Psoas muscle (tissue), 8 donors: ENCODE measurements around the gene NOS1. TPM values are rescaled to one million over a fixed set of nuclear protein-coding genes. Genes with fewer than 3 reads are reported as not detected.
"Not testable (repeated sequence)": the region's sequence is repeated elsewhere in the genome, so short reads cannot be mapped to it uniquely, and the experiment has no call there.

Experiments used
- ATAC-seq, 4 donors: fragments of 200-7000 bp; cut with Tn5 transposase; one replicate each; pipeline ENCODE4 v1.9.1; 2020; ENCODE audit warnings: moderate library complexity in 3 of 4, mild to moderate bottlenecking in 2 of 4
- DNase-seq, 2 donors: peaks; one replicate each; pipeline ENCODE4 v3.0.0-alpha.2; 2020
- H3K27ac ChIP-seq: fragments of 200-600 bp; one replicate; pipeline ENCODE4 v1.8.0; 2022
- H3K27me3 ChIP-seq, 3 donors: fragments of 200-600 bp in 1 of 3; one replicate each; pipeline versions ENCODE4 v1.6.1 to v1.8.0; 2013 to 2022; ENCODE audit warnings: low read length in 2 of 3, mild to moderate bottlenecking in 2 of 3, moderate library complexity in 1 of 3; ENCODE audit not compliant: insufficient read depth in 3 of 3
- H3K36me3 ChIP-seq, 2 donors: fragments of 200-600 bp in 1 of 2; one replicate each; pipeline versions ENCODE4 v1.6.1 to v1.8.0; 2013 to 2022; ENCODE audit warnings: low read depth in 1 of 2, mild to moderate bottlenecking in 1 of 2, moderate library complexity in 1 of 2; ENCODE audit not compliant: insufficient read depth in 1 of 2
- H3K4me1 ChIP-seq: fragments of 200-600 bp; one replicate; pipeline ENCODE4 v1.8.0; 2022
- H3K4me3 ChIP-seq: fragments of 200-600 bp; one replicate; pipeline ENCODE4 v1.8.0; 2022; ENCODE audit warnings: mild to moderate bottlenecking
- H3K9me3 ChIP-seq: fragments of 200-600 bp; one replicate; pipeline ENCODE4 v1.8.0; 2022
- CTCF ChIP-seq: fragments of 200-600 bp; IDR thresholded peaks from one replicate; pipeline ENCODE4 v1.8.0; 2022; ENCODE audit warnings: antibody characterized with exemption
- WGBS, 3 donors: extraction: QIAGEN DNeasy Blood & Tissue Kit; methylation state at CpG; one replicate each; pipeline versions ENCODE4 v1.1.6 to v1.1.7; 2013; 5-methylcytosine and 5-hydroxymethylcytosine counted together
- intact Hi-C, 2 donors: fragments of 100-400 bp; cut with DNase I; formaldehyde crosslinking; loops; one replicate each; pipeline versions ENCODE4 v1.11.0 to v1.14.2; 2022
- polyA plus RNA-seq, 3 donors: library from polyadenylated mRNA; stranded (reverse); fragments of 200-250 nt; gene quantifications; one replicate each; pipeline ENCODE4 v1.2.3, GENCODE V29; 2013
- total RNA-seq, 4 donors: library from RNA; stranded (reverse); fragmentation: NEBNext Ultra II Directional in 2 of 4; extraction: Animal tissue kit (Norgen Biotek cat#: 25700) in 2 of 4; gene quantifications; one replicate each; pipeline versions ENCODE4 v1.2.1 to v1.2.4, GENCODE V29; 2021 to 2023
- donor health status: healthy with polysubstance abuse.
- donor health status: DM: no; HTN: no; CAD: no; lungs with moderate emphysema.
- donor health status: Bipolar disorder and iron deficiency.
- donor health status: healthy.
- donor health status: DM: yes; HTN: yes; CAD: no.
- donor health status: DM: no; HTN: no; CAD: no.
- donor health status: DM: no; HTN: no; CAD: no.
- donor health status: DM: yes; HTN: yes; CAD: no.

Gene NOS1
- total and polyA plus RNA-seq, 7 donors, result 2.7 to 62.2 (median 12.1) TPM

- intact Hi-C loops, result no loop called here
- ATAC-seq (no peak), DNase-seq (peak in 1 of 2 donors; percentile 15)
- Histone ChIP-seq H3K27ac (no peak overlapping the region), H3K4me1 (peaks cover 7% of the 10 kb centered on the region), H3K9me3 (no peaks in the 10 kb centered on the region), H3K27me3 (no peaks in the 10 kb centered on the region), H3K36me3 (no peaks in the 10 kb centered on the region), H3K4me3 (no peak overlapping the region)
- 74 to 77% (median 76%) methylated on average over 13 of the region's 13 CpGs for WGBS, 3 donors
- TF ChIP-seq CTCF, result no peak
Measured at GRCh38 chr12:117208811-117209455, 152.5 kb downstream of the NOS1 start.

GRCh38 chr12:117208206-117208605 is 153.2 kb downstream of the NOS1 start:
- DNase-seq (peak in 1 of 2 donors; percentile 12), ATAC-seq (no peak)
- Histone ChIP-seq H3K9me3 (no peaks in the 10 kb centered on the region), H3K36me3 (no peaks in the 10 kb centered on the region), H3K4me3 (no peak overlapping the region), H3K27ac (no peak overlapping the region), H3K4me1 (peaks cover 5% of the 10 kb centered on the region), H3K27me3 (no peaks in the 10 kb centered on the region)
- no peak for TF ChIP-seq CTCF
- intact Hi-C loops, result no loop called here
- WGBS, 3 donors, result 75 to 80% (median 79%) methylated on average over 16 of the region's 16 CpGs

- DNase-seq (no peak), ATAC-seq (no peak)
- WGBS, 3 donors, result 56 to 72% (median 65%) methylated on average over 2 of the region's 2 CpGs
- Histone ChIP-seq H3K36me3 (no peaks in the 10 kb centered on the region), H3K4me3 (no peak overlapping the region), H3K27ac (no peak overlapping the region), H3K4me1 (no peaks in the 10 kb centered on the region), H3K9me3 (no peaks in the 10 kb centered on the region), H3K27me3 (no peaks in the 10 kb centered on the region)
- intact Hi-C loops, result no loop called here
- no peak for TF ChIP-seq CTCF
Measured at GRCh38 chr12:117207675-117208074, 153.8 kb downstream of the NOS1 start.

- Histone ChIP-seq H3K27ac (no peak overlapping the region), H3K9me3 (no peaks in the 10 kb centered on the region), H3K36me3 (no peaks in the 10 kb centered on the region), H3K4me3 (no peak overlapping the region), H3K4me1 (no peaks in the 10 kb centered on the region), H3K27me3 (no peaks in the 10 kb centered on the region)
- ATAC-seq (no peak), DNase-seq (no peak)
- 20 to 28% (median 25%) methylated on average over 9 of the region's 9 CpGs for WGBS, 3 donors
- intact Hi-C loops, result no loop called here
- no peak for TF ChIP-seq CTCF
Measured at GRCh38 chr12:117202556-117202955, 158.9 kb downstream of the NOS1 start.

GRCh38 chr12:117202033-117202432 is 159.4 kb downstream of the NOS1 start:
- intact Hi-C loops, result no loop called here
- Histone ChIP-seq H3K4me1 (no peaks in the 10 kb centered on the region), H3K27ac (no peak overlapping the region), H3K27me3 (no peaks in the 10 kb centered on the region), H3K9me3 (no peaks in the 10 kb centered on the region), H3K4me3 (no peak overlapping the region), H3K36me3 (no peaks in the 10 kb centered on the region)
- no peak for TF ChIP-seq CTCF
- ATAC-seq (no peak), DNase-seq (no peak)
- 71 to 77% (median 72%) methylated on average over 9 of the region's 9 CpGs for WGBS, 3 donors

GRCh38 chr12:117199956-117200744 is 161.3 kb downstream of the NOS1 start:
- WGBS, 3 donors, result 91 to 96% (median 91%) methylated on average over 8 of the region's 8 CpGs
- H3K36me3 ChIP-seq, DNase-seq, H3K9me3 ChIP-seq, intact Hi-C loops, ATAC-seq, H3K27ac ChIP-seq, H3K27me3 ChIP-seq, H3K4me1 ChIP-seq, H3K4me3 ChIP-seq: not testable (repeated sequence)

GRCh38 chr12:117196334-117196733 is 165.1 kb downstream of the NOS1 start:
- intact Hi-C loops, H3K36me3 ChIP-seq, ATAC-seq, H3K4me3 ChIP-seq, H3K27me3 ChIP-seq, H3K4me1 ChIP-seq, H3K27ac ChIP-seq, H3K9me3 ChIP-seq: not testable (repeated sequence)
- peak in 1 of 2 donors; percentile 5 for DNase-seq
- 89 to 95% (median 92%) methylated on average over 6 of the region's 6 CpGs for WGBS, 3 donors
